HepG2 (cell line): Measurements from ENCODE around the gene THPO.

Experiments used
- BRCA1 ChIP-seq: sonication (generic); formaldehyde crosslinking; IDR thresholded peaks from 2 replicates; pipeline ENCODE4 v1.4.0; 2020; ENCODE audit warnings: missing genetic modification reagents
- CTCF ChIP-seq: sonication (generic); formaldehyde crosslinking; IDR thresholded peaks from 2 replicates; pipeline ENCODE4 v1.5.0; 2020; ENCODE audit warnings: mild to moderate bottlenecking, missing genetic modification reagents, moderate library complexity
- GZF1 ChIP-seq: sonication (generic); formaldehyde crosslinking; IDR thresholded peaks from 2 replicates; pipeline ENCODE4 v1.5.1; 2020; ENCODE audit warnings: mild to moderate bottlenecking, missing genetic modification reagents
- KLF16 ChIP-seq, 2 experiments: sonication (generic) in 1 of 2; formaldehyde crosslinking in 1 of 2; IDR thresholded peaks; 2 replicates each; pipeline versions ENCODE4 v1.6.1 to v1.8.0; 2016 to 2023; ENCODE audit warnings: missing genetic modification reagents in 2 of 2, missing compliant biosample characterization in 1 of 2
- MAX ChIP-seq: IDR thresholded peaks from 2 replicates; pipeline ENCODE4 v1.6.1; 2012; ENCODE audit warnings: inconsistent platforms
- NFE2L1 ChIP-seq: sonication (generic); formaldehyde crosslinking; IDR thresholded peaks from 2 replicates; pipeline ENCODE4 v1.4.0; 2020; ENCODE audit warnings: missing genetic modification reagents, mild to moderate bottlenecking, borderline replicate concordance
- POLR2AphosphoS5 ChIP-seq: IDR thresholded peaks from 2 replicates; pipeline ENCODE4 v1.6.1; 2012; ENCODE audit warnings: low read depth, low read length
- SRSF9 ChIP-seq: fragments of 200-400 bp; formaldehyde crosslinking; IDR thresholded peaks from 2 replicates; pipeline ENCODE4 v1.6.1; 2018; ENCODE audit warnings: borderline replicate concordance, mild to moderate bottlenecking, low read depth, low read length; ENCODE audit not compliant: insufficient read depth, poor library complexity, severe bottlenecking
- TEAD3 ChIP-seq: optimal IDR thresholded peaks from 2 replicates; pipeline ENCODE3; 2016; ENCODE audit warnings: borderline replicate concordance
- ZBTB21 ChIP-seq: sonication (generic); formaldehyde crosslinking; IDR thresholded peaks from 2 replicates; pipeline ENCODE4 v1.4.0; 2020; ENCODE audit warnings: missing genetic modification reagents
- ZNF256 ChIP-seq: sonication (generic); formaldehyde crosslinking; conservative IDR thresholded peaks from 2 replicates; pipeline ENCODE4 v1.4.0; 2020; ENCODE audit warnings: missing genetic modification reagents
- ZNF639 ChIP-seq: conservative IDR thresholded peaks from 2 replicates; pipeline ENCODE4 v1.6.1; 2018; ENCODE audit warnings: missing genetic modification reagents

- TF ChIP-seq NFE2L1 (CRISPR knock-in tag): no peak
- no peak for TF ChIP-seq GZF1 (CRISPR knock-in tag)
- no peak for TF ChIP-seq SRSF9
- TF ChIP-seq POLR2AphosphoS5: no peak
- TF ChIP-seq ZNF256 (CRISPR knock-in tag): no peak
- no peak for TF ChIP-seq CTCF (CRISPR knock-in tag)
- TF ChIP-seq KLF16 (CRISPR knock-in tag; IDR thresholded peaks at IDR 0.05): no peak
- no peak for TF ChIP-seq BRCA1 (CRISPR knock-in tag)
- TF ChIP-seq ZNF639 (CRISPR knock-in tag): no peak
- TF ChIP-seq MAX: no peak
- no peak for TF ChIP-seq ZBTB21 (CRISPR knock-in tag)
- TF ChIP-seq TEAD3 (CRISPR knock-in tag): no peak
Observed at GRCh38 chr3:184414418-184415202, 36.6 kb upstream of the THPO start.
